ENCODE measurements around the gene LASP1NB.
"Not testable (repeated sequence)": the region's sequence is repeated elsewhere in the genome, so short reads cannot be mapped to it uniquely, and the experiment has no call there.

LASP1NB gene

GRCh38 chr17:38910325-38910724, 15.1 kb upstream of the LASP1NB start:
- ChIA-PET CTCF (ENCODE audit: low intra/inter-chr PET ratio, low total read pairs) (no interaction called here), POLR2A (interaction anchor here (1.4 kb wide), 1 partner anchor 39 kb away, joined by 5 read pairs; no protein-coding TSS in a partner anchor)
- 97% methylated on average over 5 of the region's 5 CpGs for whole genome bisulfite sequencing (ENCODE audit: low lambda C conversion rate)
- Histone ChIP-seq H2AFZ (ENCODE audit: low read length) (no peak overlapping the region), H3K4me2 (ENCODE audit: low read depth, low read length) (no peak overlapping the region), H3K79me2 (ENCODE audit: insufficient read depth, low read length) (peaks cover 3% of the 10 kb centered on the region), H3K9me3 (ENCODE audit: low read length) (no peaks in the 10 kb centered on the region), H4K20me1 (ENCODE audit: insufficient read depth, low read length) (peaks cover 11% of the 10 kb centered on the region), H3K9ac (ENCODE audit: insufficient read depth, low read depth, low read length) (no peak overlapping the region), H3K27me3 (ENCODE audit: control insufficient read depth in 1 of 2, insufficient read depth in 2 of 2, low read length in 2 of 2) (no peaks in the 10 kb centered on the region), H3K27ac (ENCODE audit: extremely low read length, insufficient read depth, low read length) (no peak overlapping the region), H3K36me3 (replicated peaks in 1 of 2; ENCODE audit: control insufficient read depth in 1 of 2, insufficient read depth in 2 of 2, low read length in 2 of 2) (peaks cover 41 to 72% of the 10 kb centered on the region in 2 experiments; a peak in 4 of 5 replicates), H3K4me1 (ENCODE audit: insufficient read depth, low read length) (peaks cover 25% of the 10 kb centered on the region), H3K4me3 (replicated peaks in 1 of 3; ENCODE audit: insufficient read depth in 1 of 3, low read depth in 2 of 3, low read length in 3 of 3) (no peak overlapping the region)
- in situ Hi-C loops (cut with HindIII; ENCODE audit: extremely low pct_ligation_motif_present, low pct_unique_long_range_greater_than_20kb) (no loop called here), intact Hi-C loops (cut with micrococcal nuclease; ENCODE audit: unreplicated experiment) (loop anchor here (10.0 kb wide), 1 partner anchor 244 kb away; the partner anchor contains the start of gene PLXDC1)
- BruUV-seq (replicated peaks), result no TSS peak
- no peak for DNase-seq (ENCODE audit: low spot score)
- ATAC-seq, result no peak
- FAIRE-seq, result no peak
- no peak for TF ChIP-seq KAT7 (CRISPR knock-in tag; IDR thresholded peaks at IDR 0.05; ENCODE audit: borderline replicate concordance)

- ATAC-seq (no peak), DNase-seq (ENCODE audit: low spot score) (no peak), FAIRE-seq (no peak)
- ChIA-PET POLR2A (no interaction called here), CTCF (ENCODE audit: low intra/inter-chr PET ratio, low total read pairs) (no interaction called here)
- intact Hi-C loops (cut with micrococcal nuclease; ENCODE audit: unreplicated experiment), result loop anchor here (10.0 kb wide), 1 partner anchor 244 kb away; the partner anchor contains the start of gene PLXDC1
- Histone ChIP-seq H3K4me2 (ENCODE audit: low read depth, low read length) (no peak overlapping the region), H3K79me2 (ENCODE audit: insufficient read depth, low read length) (peaks cover 3% of the 10 kb centered on the region), H4K20me1 (ENCODE audit: insufficient read depth, low read length) (peaks cover 11% of the 10 kb centered on the region), H3K4me3 (replicated peaks in 1 of 3; ENCODE audit: insufficient read depth in 1 of 3, low read depth in 2 of 3, low read length in 3 of 3) (no peak overlapping the region), H3K4me1 (ENCODE audit: insufficient read depth, low read length) (peaks cover 34% of the 10 kb centered on the region), H3K9ac (ENCODE audit: insufficient read depth, low read depth, low read length) (no peak overlapping the region), H3K36me3 (replicated peaks in 1 of 2; ENCODE audit: control insufficient read depth in 1 of 2, insufficient read depth in 2 of 2, low read length in 2 of 2) (peaks cover 45 to 75% of the 10 kb centered on the region in 2 experiments; a peak in 4 of 5 replicates), H3K9me3 (ENCODE audit: low read length) (no peaks in the 10 kb centered on the region), H2AFZ (ENCODE audit: low read length) (no peak overlapping the region), H3K27me3 (ENCODE audit: control insufficient read depth in 1 of 2, insufficient read depth in 2 of 2, low read length in 2 of 2) (no peaks in the 10 kb centered on the region), H3K27ac (ENCODE audit: extremely low read length, insufficient read depth, low read length) (no peak overlapping the region)
- in situ Hi-C loops (cut with HindIII; ENCODE audit: extremely low pct_ligation_motif_present, low pct_unique_long_range_greater_than_20kb), result no loop called here
- WGBS (ENCODE audit: low lambda C conversion rate), result over 99% methylated on average over 10 of the region's 10 CpGs
- no peak for TF ChIP-seq ZNF274 (CRISPR knock-in tag; IDR thresholded peaks at IDR 0.05)
- no peak for TF ChIP-seq ZNF441 (CRISPR knock-in tag; IDR thresholded peaks at IDR 0.05; ENCODE audit: borderline replicate concordance)
- no peak for TF ChIP-seq KAT7 (CRISPR knock-in tag; IDR thresholded peaks at IDR 0.05; ENCODE audit: borderline replicate concordance)
- no peak for TF ChIP-seq E2F5 (CRISPR knock-in tag; conservative IDR thresholded peaks at IDR 0.05)
- no peak for TF ChIP-seq TEAD2 (CRISPR knock-in tag; IDR thresholded peaks at IDR 0.05)
- no TSS peak for BruUV-seq (replicated peaks)
These were observed 14.2 kb upstream of the LASP1NB start for GRCh38 chr17:38911081-38911730.

GRCh38 chr17:38911731-38912081, 13.7 kb upstream of the LASP1NB start:
- DNase-seq (ENCODE audit: low spot score); BruUV-seq (replicated peaks); H3K27me3 ChIP-seq (ENCODE audit: control insufficient read depth in 1 of 2, insufficient read depth in 2 of 2, low read length in 2 of 2); FAIRE-seq; H3K4me3 ChIP-seq (replicated peaks in 1 of 3; ENCODE audit: insufficient read depth in 1 of 3, low read depth in 2 of 3, low read length in 3 of 3); H3K9me3 ChIP-seq (ENCODE audit: low read length); in situ Hi-C loops (cut with HindIII; ENCODE audit: extremely low pct_ligation_motif_present, low pct_unique_long_range_greater_than_20kb); H3K79me2 ChIP-seq (ENCODE audit: insufficient read depth, low read length); H2AFZ ChIP-seq (ENCODE audit: low read length); H3K27ac ChIP-seq (ENCODE audit: extremely low read length, insufficient read depth, low read length); H4K20me1 ChIP-seq (ENCODE audit: insufficient read depth, low read length); CTCF ChIA-PET (ENCODE audit: low intra/inter-chr PET ratio, low total read pairs); POLR2A ChIA-PET; H3K4me2 ChIP-seq (ENCODE audit: low read depth, low read length); H3K9ac ChIP-seq (ENCODE audit: insufficient read depth, low read depth, low read length); ATAC-seq: not testable (repeated sequence)
- H3K36me3 ChIP-seq (replicated peaks in 1 of 2; ENCODE audit: control insufficient read depth in 1 of 2, insufficient read depth in 2 of 2, low read length in 2 of 2), result peaks cover 45 to 73% of the 10 kb centered on the region in 2 experiments; a peak in 4 of 5 replicates
- intact Hi-C loops (cut with micrococcal nuclease; ENCODE audit: unreplicated experiment), result loop anchor here (10.0 kb wide), 1 partner anchor 243 kb away; the partner anchor contains the start of gene PLXDC1
- peaks cover 36% of the 10 kb centered on the region for H3K4me1 ChIP-seq (ENCODE audit: insufficient read depth, low read length)
- 97% methylated on average over 8 of the region's 8 CpGs for WGBS (ENCODE audit: low lambda C conversion rate)

All from HepG2 (cell line).